D721Med (cell line): ENCODE data around the gene MICAL2.

ENCODE experiments used
- DNase-seq: peaks from one replicate; pipeline ENCODE4 v3.0.0; 2011; ENCODE audit warnings: low spot score; ENCODE audit not compliant: insufficient read length
- FAIRE-seq: peaks from 2 replicates; lab custom pipeline; 2011; peaks lifted over from hg19 to GRCh38; lab: Jason Lieb, UNC
- TF ChIP-seq, protein P1 (sequence below): IDR thresholded peaks from 2 replicates; pipeline ENCODE4 v1.5.1; 2012; ENCODE audit warnings: mild to moderate bottlenecking, control low read depth; ENCODE audit not compliant: insufficient read depth; ENCODE audit errors: missing control alignments

MICAL2 gene

DNA sequence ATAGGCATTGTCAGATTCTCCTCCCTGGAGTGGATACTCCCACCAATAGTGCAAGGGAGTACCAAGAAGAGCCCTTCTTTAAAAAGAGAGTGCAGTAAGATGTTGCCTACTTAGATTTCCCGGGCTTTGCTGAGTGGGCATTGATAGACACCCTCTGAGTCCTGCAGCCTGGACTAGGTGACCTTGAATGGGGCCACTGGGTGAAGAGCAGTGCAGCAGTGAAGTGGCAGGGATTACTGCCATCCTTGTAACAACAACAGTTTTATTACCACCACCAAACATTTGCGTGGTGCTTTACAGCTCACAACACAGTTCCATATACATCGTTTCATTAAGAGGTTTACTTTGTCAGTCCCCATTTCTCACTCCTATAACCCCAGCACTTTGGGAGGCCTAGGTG is 59.4 kb downstream of the MICAL2 start:
- TF ChIP-seq, protein P1, sequence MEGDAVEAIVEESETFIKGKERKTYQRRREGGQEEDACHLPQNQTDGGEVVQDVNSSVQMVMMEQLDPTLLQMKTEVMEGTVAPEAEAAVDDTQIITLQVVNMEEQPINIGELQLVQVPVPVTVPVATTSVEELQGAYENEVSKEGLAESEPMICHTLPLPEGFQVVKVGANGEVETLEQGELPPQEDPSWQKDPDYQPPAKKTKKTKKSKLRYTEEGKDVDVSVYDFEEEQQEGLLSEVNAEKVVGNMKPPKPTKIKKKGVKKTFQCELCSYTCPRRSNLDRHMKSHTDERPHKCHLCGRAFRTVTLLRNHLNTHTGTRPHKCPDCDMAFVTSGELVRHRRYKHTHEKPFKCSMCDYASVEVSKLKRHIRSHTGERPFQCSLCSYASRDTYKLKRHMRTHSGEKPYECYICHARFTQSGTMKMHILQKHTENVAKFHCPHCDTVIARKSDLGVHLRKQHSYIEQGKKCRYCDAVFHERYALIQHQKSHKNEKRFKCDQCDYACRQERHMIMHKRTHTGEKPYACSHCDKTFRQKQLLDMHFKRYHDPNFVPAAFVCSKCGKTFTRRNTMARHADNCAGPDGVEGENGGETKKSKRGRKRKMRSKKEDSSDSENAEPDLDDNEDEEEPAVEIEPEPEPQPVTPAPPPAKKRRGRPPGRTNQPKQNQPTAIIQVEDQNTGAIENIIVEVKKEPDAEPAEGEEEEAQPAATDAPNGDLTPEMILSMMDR = no peak
- FAIRE-seq = no peak
- no peak for DNase-seq

DNA sequence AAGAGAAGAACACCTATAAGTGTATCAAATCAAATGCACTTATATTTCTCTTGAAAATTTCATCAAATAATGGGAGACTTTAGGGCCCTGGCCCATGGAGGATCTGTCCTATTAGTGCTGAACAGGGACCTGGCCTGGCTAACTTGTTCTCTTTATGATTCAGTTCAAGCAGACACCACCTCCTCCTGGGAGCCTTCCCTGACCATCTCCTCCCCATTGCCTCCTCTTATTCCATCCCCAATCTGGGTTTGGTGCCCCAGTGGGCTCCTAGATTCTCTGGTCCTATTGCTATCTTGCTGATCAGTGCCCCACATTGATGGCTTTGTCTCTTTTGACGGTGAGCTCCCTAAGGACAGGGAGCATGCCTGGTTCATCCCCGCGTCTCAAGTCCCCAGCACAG is 60.1 kb downstream of the MICAL2 start:
- no peak for FAIRE-seq

DNA sequence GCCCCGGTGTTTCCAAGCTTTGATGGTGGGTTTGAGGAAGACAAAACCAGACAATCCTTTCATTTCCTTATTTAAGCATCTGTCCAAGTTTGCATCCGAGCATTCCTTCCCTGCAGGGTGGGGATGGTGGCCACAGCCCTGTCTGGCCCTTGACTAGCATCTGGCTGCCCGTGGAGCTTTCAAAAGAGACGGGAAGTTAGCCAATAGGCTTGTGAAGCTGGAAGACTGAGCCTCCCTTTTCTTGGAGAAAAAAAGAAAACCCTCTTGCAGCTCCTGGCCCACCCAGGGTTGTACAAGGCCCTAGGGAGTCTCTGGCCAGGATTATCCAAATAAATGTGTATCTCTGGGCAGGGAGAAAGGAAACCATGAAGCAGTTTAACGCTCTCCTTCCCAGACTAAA is 60.6 kb downstream of the MICAL2 start:
- no peak for FAIRE-seq
- TF ChIP-seq, protein P1 = no peak
- DNase-seq = no peak

More for the DNA sequence above, 60.1 kb downstream of the MICAL2 start:
- DNase-seq = no peak
- TF ChIP-seq, protein P1 = no peak

DNA sequence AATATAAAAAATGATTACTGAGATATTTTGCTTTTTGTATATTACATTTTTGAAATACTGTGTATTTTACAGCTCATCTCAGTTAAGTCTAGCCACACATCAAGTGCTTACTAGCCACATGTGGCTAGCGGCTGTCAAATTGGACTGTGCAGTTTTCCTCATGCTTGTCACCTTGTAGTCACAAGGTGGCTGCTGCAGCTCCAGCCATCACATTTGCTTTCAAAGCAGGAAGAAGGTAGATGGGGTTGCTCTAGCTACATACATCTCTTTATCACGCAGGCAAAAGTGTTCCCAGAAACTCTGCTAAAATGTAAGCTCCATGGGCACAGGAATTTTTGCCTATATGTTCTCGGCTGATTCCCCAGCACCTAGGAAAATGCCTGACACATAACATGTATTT is 61.5 kb downstream of the MICAL2 start:
- TF ChIP-seq, protein P1 = no peak
- no peak for DNase-seq
- no peak for FAIRE-seq

DNA sequence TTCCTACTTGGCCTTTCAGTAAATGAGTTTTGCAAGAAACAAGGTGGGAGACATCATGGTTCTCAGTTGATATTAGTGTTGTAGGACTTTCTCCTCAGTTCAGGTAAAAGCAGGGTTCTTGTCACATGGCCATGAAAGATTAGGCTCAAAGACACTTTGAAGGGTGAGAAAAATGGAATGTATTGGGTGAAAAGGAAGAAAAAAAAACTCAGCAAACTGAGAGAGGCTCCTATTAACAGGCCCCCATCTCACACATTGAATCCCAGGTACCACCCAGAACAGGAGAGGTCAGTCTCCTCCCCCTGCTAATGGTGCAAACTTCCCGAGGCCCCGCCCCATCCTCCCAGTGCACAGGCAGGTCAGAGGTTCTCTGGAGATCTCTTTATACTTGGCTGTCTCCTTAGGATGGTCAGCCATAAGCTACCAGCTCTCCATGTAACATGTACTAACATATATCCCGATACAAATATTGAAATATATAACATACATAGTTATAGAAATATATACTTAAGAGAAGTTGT is 62.2 kb downstream of the MICAL2 start:
- TF ChIP-seq, protein P1 = no peak
- FAIRE-seq (no peak), DNase-seq (no peak)

DNA sequence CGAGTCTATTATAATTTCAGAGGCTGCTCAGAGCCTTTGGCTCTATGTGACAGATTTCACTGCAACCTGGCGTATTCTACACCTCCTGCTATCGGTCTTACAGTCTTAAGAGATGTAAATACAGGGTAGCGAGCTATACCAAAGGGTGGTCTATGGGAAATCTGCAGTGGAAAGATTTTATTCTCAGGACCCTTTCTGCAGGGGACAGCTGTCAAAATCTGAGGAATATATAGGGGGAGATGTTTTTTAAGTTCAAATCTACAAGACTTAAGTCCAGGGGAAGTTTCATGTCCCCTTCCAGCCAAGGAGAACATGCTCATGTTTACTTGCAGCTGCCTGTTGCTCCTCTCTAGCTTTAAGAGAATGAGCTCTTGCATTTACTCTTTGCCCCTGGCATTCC is 62.7 kb downstream of the MICAL2 start:
- TF ChIP-seq, protein P1 = no peak
- no peak for DNase-seq
- no peak for FAIRE-seq

DNA sequence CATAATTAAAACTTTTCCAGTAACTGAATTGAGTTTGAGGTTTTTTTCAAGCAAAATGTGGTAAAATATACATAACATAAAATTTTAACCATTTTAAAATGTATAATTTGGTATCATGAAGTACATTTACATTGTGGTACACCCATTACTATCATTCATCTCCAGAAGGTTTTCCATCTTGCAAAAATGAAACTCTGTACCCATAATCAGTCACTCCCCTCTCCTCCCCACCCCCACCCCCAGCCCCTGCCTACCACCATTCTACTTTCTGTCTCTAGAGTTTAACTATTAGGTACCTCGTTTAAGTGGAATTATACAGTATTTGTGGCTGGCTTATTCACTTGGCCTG is 63.7 kb downstream of the MICAL2 start:
- no peak for DNase-seq
- TF ChIP-seq, protein P1 = no peak
- FAIRE-seq = no peak
